HCT116 (cell line): ENCODE data around the gene TMEM178A. TPM values are rescaled to one million over a fixed set of nuclear protein-coding genes. Genes with fewer than 3 reads are reported as not detected.

Experiments
- ATAC-seq: fragments of 200-7000 bp; cut with Tn5 transposase; 2 replicates; pipeline ENCODE4 v1.9.1; 2020; ENCODE audit warnings: mild to moderate bottlenecking, moderate library complexity
- BruUV-seq: library from RNA; stranded (reverse); fragments of 400-500 nt; replicated peaks from 2 replicates; lab custom pipeline; 2021; lab: Mats Ljungman, UMichigan
- CTCF ChIA-PET: fragments of 300-600 bp; sonication (Branson Sonifier 250); formaldehyde crosslinking; loops from one replicate; lab custom pipeline; 2021; ENCODE audit warnings: antibody characterized with exemption; lab: Charles Lee
- POLR2A ChIA-PET: fragments of 300-600, 350-600 bp; sonication (Branson Sonifier 250); formaldehyde crosslinking; loops from one replicate; lab custom pipeline; 2021; ENCODE audit warnings: antibody characterized with exemption; lab: Charles Lee
- RAD21 ChIA-PET, 2 experiments: fragments of 300-600 bp; sonication (Branson Sonifier 250); formaldehyde crosslinking; loops; one replicate each; lab custom pipeline; 2023; ENCODE audit warnings: low total read pairs in 2 of 2; ENCODE audit not compliant: uncharacterized antibody in 2 of 2, unreplicated experiment in 2 of 2, low non-redundant PET in 1 of 2; lab: Charles Lee
- DNase-seq: peaks from one replicate; pipeline ENCODE4 v3.0.0-alpha.2; 2010; ENCODE audit warnings: low read depth, low spot score
- H2AFZ ChIP-seq: fragments of 200-600 bp; shearing (Covaris generic), sonication (generic); 2 replicates; pipeline ENCODE4 v1.6.1; 2017; ENCODE audit warnings: low read depth, mixed run types, mixed read lengths, antibody characterized with exemption, low read length; ENCODE audit not compliant: poor library complexity, severe bottlenecking
- H3K27ac ChIP-seq: 2 replicates; pipeline ENCODE4 v1.5.1; 2012; ENCODE audit warnings: low read depth, low read length
- H3K27me3 ChIP-seq: fragments of 200-600 bp; sonication (generic); 2 replicates; pipeline ENCODE4 v1.6.1; 2016; ENCODE audit warnings: mixed run types, low read length, mixed read lengths; ENCODE audit not compliant: insufficient read depth
- H3K36me3 ChIP-seq, 2 experiments: fragments of 200-500 bp in 1 of 2; fragments of 200-600 bp in 1 of 2; sonication (Bioruptor generic) in 1 of 2; sonication (generic) in 1 of 2; 2 replicates each; pipeline versions ENCODE4 v1.5.1 to v1.6.1; 2014 to 2016; ENCODE audit warnings: low read length in 2 of 2, inconsistent platforms in 1 of 2, mixed read lengths in 1 of 2, mixed run types in 1 of 2; ENCODE audit not compliant: insufficient read depth in 2 of 2, control insufficient read depth in 1 of 2
- H3K4me1 ChIP-seq, 2 experiments: fragments of 200-600 bp in 1 of 2; sonication (generic) in 1 of 2; 2 replicates each; pipeline versions ENCODE4 v1.5.1 to v1.6.1; 2012 to 2017; ENCODE audit warnings: low read length in 2 of 2, inconsistent platforms in 1 of 2, mild to moderate bottlenecking in 1 of 2, mixed read lengths in 1 of 2, mixed run types in 1 of 2, moderate library complexity in 1 of 2; ENCODE audit not compliant: insufficient read depth in 2 of 2, control insufficient read depth in 1 of 2
- H3K4me2 ChIP-seq: fragments of 200-600 bp; sonication (generic); 2 replicates; pipeline ENCODE4 v1.6.1; 2017; ENCODE audit warnings: mixed run types, low read length, mixed read lengths
- H3K4me3 ChIP-seq, 2 experiments: fragments of 200-600 bp in 1 of 2; sonication (generic) in 1 of 2; replicated peaks in 1 of 2; 2 replicates each; pipeline ENCODE4 v1.5.1; 2011 to 2016; ENCODE audit warnings: low read length in 2 of 2, control low read depth in 1 of 2, low read depth in 1 of 2, mild to moderate bottlenecking in 1 of 2, mixed read lengths in 1 of 2, mixed run types in 1 of 2
- H3K79me2 ChIP-seq: fragments of 200-600 bp; sonication (generic); 2 replicates; pipeline ENCODE4 v1.6.1; 2017; ENCODE audit warnings: mild to moderate bottlenecking, mixed run types, low read length, moderate library complexity, mixed read lengths; ENCODE audit not compliant: insufficient read depth
- H3K9ac ChIP-seq: fragments of 200-600 bp; sonication (generic); 2 replicates; pipeline ENCODE4 v1.6.1; 2016; ENCODE audit warnings: low read length, mixed read lengths
- H3K9me2 ChIP-seq: fragments of 200-600 bp; sonication (generic), shearing (Covaris generic); 2 replicates; pipeline ENCODE4 v1.6.1; 2017; ENCODE audit warnings: mixed run types, mild to moderate bottlenecking, moderate library complexity; ENCODE audit not compliant: insufficient read depth
- H3K9me3 ChIP-seq, 2 experiments: fragments of 200-500 bp in 1 of 2; fragments of 200-600 bp in 1 of 2; sonication (Bioruptor generic) in 1 of 2; sonication (generic) in 1 of 2; 2 replicates each; pipeline ENCODE4 v1.6.1; 2014 to 2017; ENCODE audit warnings: low read length in 2 of 2, mixed read lengths in 2 of 2, inconsistent platforms in 1 of 2, low read depth in 1 of 2, mild to moderate bottlenecking in 1 of 2, mixed run types in 1 of 2, moderate library complexity in 1 of 2; ENCODE audit not compliant: control insufficient read depth in 1 of 2, insufficient read depth in 1 of 2
- H4K20me1 ChIP-seq: fragments of 200-600 bp; sonication (generic), shearing (Covaris generic); 2 replicates; pipeline ENCODE4 v1.6.1; 2017; ENCODE audit warnings: mixed run types, mild to moderate bottlenecking, moderate library complexity; ENCODE audit not compliant: insufficient read depth
- ATF3 ChIP-seq: IDR thresholded peaks from 2 replicates; pipeline ENCODE4 v1.6.1; 2012
- CTCF ChIP-seq, 3 experiments: fragments of 200-600 bp in 1 of 3; sonication (generic) in 1 of 3; IDR thresholded peaks in 2 of 3; conservative IDR thresholded peaks in 1 of 3; 2 replicates each; pipeline ENCODE4 v1.5.1; 2012 to 2017; ENCODE audit warnings: low read depth in 2 of 3, low read length in 2 of 3, antibody characterized with exemption in 1 of 3, borderline replicate concordance in 1 of 3, control low read depth in 1 of 3, mild to moderate bottlenecking in 1 of 3, mixed read lengths in 1 of 3, mixed run types in 1 of 3, moderate library complexity in 1 of 3; ENCODE audit not compliant: insufficient read depth in 1 of 3
- EZH2phosphoT487 ChIP-seq: fragments of 200-600 bp; IDR thresholded peaks from 2 replicates; pipeline ENCODE4 v1.6.1; 2018; ENCODE audit warnings: antibody characterized with exemption, borderline replicate concordance
- POLR2A ChIP-seq: IDR thresholded peaks from 2 replicates; pipeline ENCODE4 v1.7.0; 2011; ENCODE audit warnings: borderline replicate concordance; ENCODE audit not compliant: insufficient read depth, insufficient read length; ENCODE audit errors: extremely low read depth
- SP1 ChIP-seq: IDR thresholded peaks from 2 replicates; pipeline ENCODE4 v1.6.1; 2012; ENCODE audit warnings: low read depth
- ZBTB33 ChIP-seq: IDR thresholded peaks from 2 replicates; pipeline ENCODE4 v1.6.1; 2011; ENCODE audit warnings: mild to moderate bottlenecking, low read length, moderate library complexity; ENCODE audit not compliant: insufficient replicate concordance; ENCODE audit errors: extremely low read depth
- ZFX ChIP-seq: fragments of 450-650 bp; IDR thresholded peaks from 2 replicates; pipeline ENCODE4 v1.6.1; 2017
- intact Hi-C: fragments of 100-400 bp; cut with micrococcal nuclease; formaldehyde crosslinking; loops from 2 replicates; pipeline ENCODE4 v1.10.0; 2022
- total RNA-seq: library from RNA; stranded (reverse); gene quantifications from one replicate; pipeline ENCODE4 v1.2.1, GENCODE V29; 2021; ENCODE audit not compliant: unreplicated experiment

Gene TMEM178A
- total RNA-seq, 1 experiment from 2014 or later: 1.3 TPM

GRCh38 chr2:39667886-39668276 is 2.2 kb downstream of the TMEM178A start:
- no peaks in the 10 kb centered on the region for H3K9me2 ChIP-seq
- no peak for DNase-seq
- no peaks in the 10 kb centered on the region for H3K36me3 ChIP-seq
- peaks cover 14% of the 10 kb centered on the region for H3K27me3 ChIP-seq
- POLR2A ChIA-PET: no interaction called here
- H3K27ac ChIP-seq: no peak overlapping the region
- no peak overlapping the region for H3K4me2 ChIP-seq
- H4K20me1 ChIP-seq: no peaks in the 10 kb centered on the region; the same call in 1 of the 2 replicates
- H3K79me2 ChIP-seq: no peaks in the 10 kb centered on the region
- ATAC-seq: no peak
- H3K4me3 ChIP-seq: no peak overlapping the region
- TF ChIP-seq EZH2phosphoT487: no peak
- no peak for TF ChIP-seq ZBTB33
- no peak for TF ChIP-seq ATF3
- no peak for TF ChIP-seq SP1
- TF ChIP-seq CTCF (IDR thresholded peaks at IDR 0.05 in 2 of 3, conservative IDR thresholded peaks at IDR 0.05 in 1 of 3; ENCODE audit: borderline replicate concordance in 1 of 3, insufficient read depth in 1 of 3, low read depth in 2 of 3, low read length in 2 of 3): no peak
- no peak for TF ChIP-seq ZFX
- TF ChIP-seq POLR2A: no peak
- intact Hi-C loops: no loop called here
- H3K9ac ChIP-seq: no peak overlapping the region
- RAD21 ChIA-PET: no interaction called here
- no peaks in the 10 kb centered on the region for H3K9me3 ChIP-seq
- no TSS peak for BruUV-seq
- H2AFZ ChIP-seq: no peak overlapping the region
- CTCF ChIA-PET: no interaction called here
- H3K4me1 ChIP-seq: no peaks in the 10 kb centered on the region
